IMR-90 (cell line): ENCODE data around the gene YBX2. TPM values are rescaled to one million over a fixed set of nuclear protein-coding genes. Genes with fewer than 3 reads are reported as not detected.

Experiments
- ATAC-seq: fragments of 200-7000 bp; cut with Tn5 transposase; 2 replicates; pipeline ENCODE4 v1.9.1; 2020; ENCODE audit warnings: low read depth, mild to moderate bottlenecking, moderate library complexity
- BruUV-seq: library from RNA; stranded (reverse); fragments of 400-500 nt; replicated peaks from 2 replicates; lab custom pipeline; 2021; lab: Mats Ljungman, UMichigan
- CTCF ChIA-PET: fragments of 300-600 bp; formaldehyde crosslinking; extraction: SDS; loops from one replicate; lab custom pipeline; 2021; ENCODE audit warnings: antibody characterized with exemption; lab: Yijun Ruan, JAX
- POLR2A ChIA-PET: fragments of 300-600 bp; sonication (Branson Sonifier 250); formaldehyde crosslinking; loops from one replicate; lab custom pipeline; 2022; ENCODE audit warnings: antibody characterized with exemption; ENCODE audit not compliant: unreplicated experiment; lab: Charles Lee
- DNase-seq: peaks from one replicate; pipeline ENCODE4 v3.0.0; 2013
- H2AFZ ChIP-seq: replicated peaks from 2 replicates; pipeline ENCODE3; 2013; ENCODE audit warnings: low read length, mild to moderate bottlenecking; ENCODE audit not compliant: poor library complexity
- H2AK5ac ChIP-seq: 2 replicates; pipeline ENCODE4 v1.6.1; 2013; ENCODE audit warnings: low read depth, low read length, inconsistent platforms
- H2AK9ac ChIP-seq: replicated peaks from 2 replicates; pipeline ENCODE3; 2013; ENCODE audit warnings: mild to moderate bottlenecking, low read depth, low read length, moderate library complexity; ENCODE audit not compliant: poor library complexity
- H2BK120ac ChIP-seq: 2 replicates; pipeline ENCODE4 v1.6.1; 2013; ENCODE audit warnings: low read depth, low read length, inconsistent platforms
- H2BK15ac ChIP-seq: 3 replicates; pipeline ENCODE4 v1.6.1; 2013; ENCODE audit warnings: low read depth, low read length, inconsistent platforms
- H2BK20ac ChIP-seq: 2 replicates; pipeline ENCODE4 v1.6.1; 2013; ENCODE audit warnings: low read depth, mild to moderate bottlenecking, inconsistent platforms, low read length, moderate library complexity
- H2BK5ac ChIP-seq: 2 replicates; pipeline ENCODE4 v1.6.1; 2013; ENCODE audit warnings: mild to moderate bottlenecking, low read depth, low read length, inconsistent platforms; ENCODE audit not compliant: poor library complexity, severe bottlenecking
- H3K14ac ChIP-seq: replicated peaks from 2 replicates; pipeline ENCODE4 v1.6.1; 2013; ENCODE audit warnings: low read depth, low read length, inconsistent platforms
- H3K18ac ChIP-seq: 2 replicates; pipeline ENCODE4 v1.6.1; 2013; ENCODE audit warnings: low read depth, low read length, control low read depth
- H3K23ac ChIP-seq: 2 replicates; pipeline ENCODE4 v1.6.1; 2013; ENCODE audit warnings: low read depth, low read length, inconsistent platforms
- H3K27ac ChIP-seq: 2 replicates; pipeline ENCODE4 v1.5.1; 2013; ENCODE audit warnings: mild to moderate bottlenecking, control low read depth, low read length; ENCODE audit not compliant: insufficient read depth
- H3K27me3 ChIP-seq: 2 replicates; pipeline ENCODE4 v1.6.1; 2013; ENCODE audit warnings: low read length; ENCODE audit not compliant: control insufficient read depth, insufficient read depth
- H3K36me3 ChIP-seq: 2 replicates; pipeline ENCODE4 v1.6.1; 2013; ENCODE audit warnings: low read length, mixed read lengths; ENCODE audit not compliant: control insufficient read depth, insufficient read depth
- H3K4ac ChIP-seq: 2 replicates; pipeline ENCODE4 v1.6.1; 2013; ENCODE audit warnings: low read depth, low read length, inconsistent platforms
- H3K4me1 ChIP-seq: 2 replicates; pipeline ENCODE4 v1.6.1; 2013; ENCODE audit warnings: low read length, mixed read lengths; ENCODE audit not compliant: control insufficient read depth, insufficient read depth
- H3K4me2 ChIP-seq: 2 replicates; pipeline ENCODE4 v1.6.1; 2013; ENCODE audit warnings: low read depth, mild to moderate bottlenecking, control low read depth, low read length, moderate library complexity
- H3K4me3 ChIP-seq: 2 replicates; pipeline ENCODE4 v1.5.1; 2013; ENCODE audit warnings: low read depth, mild to moderate bottlenecking, control low read depth, low read length, moderate library complexity; ENCODE audit not compliant: insufficient read depth
- H3K56ac ChIP-seq: 2 replicates; pipeline ENCODE4 v1.6.1; 2013; ENCODE audit warnings: low read length, inconsistent platforms; ENCODE audit not compliant: insufficient read depth; ENCODE audit errors: extremely low read depth
- H3K79me1 ChIP-seq, 2 experiments: 2 replicates each; pipeline ENCODE4 v1.6.1; 2013; ENCODE audit warnings: low read length in 2 of 2, inconsistent platforms in 1 of 2, low read depth in 1 of 2
- H3K9ac ChIP-seq: 2 replicates; pipeline ENCODE4 v1.6.1; 2013; ENCODE audit warnings: low read depth, low read length, control low read depth
- H3K9me1 ChIP-seq: 2 replicates; pipeline ENCODE4 v1.6.1; 2013; ENCODE audit warnings: low read length, inconsistent platforms; ENCODE audit not compliant: insufficient read depth
- H3K9me3 ChIP-seq: 2 replicates; pipeline ENCODE4 v1.6.1; 2013; ENCODE audit warnings: low read length; ENCODE audit not compliant: control insufficient read depth, insufficient read depth
- H4K20me1 ChIP-seq: 2 replicates; pipeline ENCODE4 v1.6.1; 2013; ENCODE audit warnings: low read length, inconsistent platforms; ENCODE audit not compliant: insufficient read depth
- H4K5ac ChIP-seq: 2 replicates; pipeline ENCODE4 v1.6.1; 2013; ENCODE audit warnings: mild to moderate bottlenecking, low read depth, low read length, control low read depth
- H4K8ac ChIP-seq, 2 experiments: 2 replicates each; pipeline ENCODE4 v1.6.1; 2013; ENCODE audit warnings: low read depth in 2 of 2, low read length in 2 of 2, control low read depth in 1 of 2, inconsistent platforms in 1 of 2
- H4K91ac ChIP-seq: 2 replicates; pipeline ENCODE4 v1.6.1; 2013; ENCODE audit warnings: low read depth, low read length, inconsistent platforms; ENCODE audit not compliant: insufficient read depth
- CHD1 ChIP-seq: IDR thresholded peaks from 2 replicates; pipeline ENCODE4 v1.6.1; 2012; ENCODE audit warnings: low read depth, low read length, improper control_type of control experiment
- NFE2L2 ChIP-seq: fragments of 150-350 bp; IDR thresholded peaks from 2 replicates; pipeline ENCODE4 v1.6.1; 2016; ENCODE audit warnings: low read depth, mild to moderate bottlenecking, low read length
- WGBS, 2 experiments: methylation state at CpG; one replicate each; pipeline versions ENCODE4 v1.1.5 to v1.1.7; 2013; ENCODE audit warnings: missing lambda C conversion rate in 2 of 2; ENCODE audit not compliant: insufficient read length in 1 of 2; ENCODE audit errors: extremely low coverage in 2 of 2; 5-methylcytosine and 5-hydroxymethylcytosine counted together
- dilution Hi-C: fragments of 300-500 bp; cut with HindIII; formaldehyde crosslinking; loops from one replicate; pipeline ENCODE4 v1.14.3; 2018; ENCODE audit warnings: low sequenced_read_pairs; ENCODE audit not compliant: unreplicated experiment
- in situ Hi-C: fragments of 300-500 bp; cut with MboI; formaldehyde crosslinking; loops from 3 replicates; pipeline ENCODE4 v1.14.3; 2019; ENCODE audit warnings: low sequenced_read_pairs, inconsistent platforms, mixed read lengths
- intact Hi-C: fragments of 100-400 bp; cut with micrococcal nuclease; formaldehyde crosslinking; loops from 2 replicates; pipeline ENCODE4 v1.10.0; 2022
- polyA plus RNA-seq, 3 experiments: library from polyadenylated mRNA; depleted of rRNA; stranded (reverse); fragments of >200 nt; gene quantifications; 2 replicates each; pipeline ENCODE4 v1.2.3, GENCODE V29; 2012; ENCODE audit warnings: low replicate concordance in 1 of 3
- total RNA-seq: library from RNA; depleted of rRNA; stranded (reverse); fragments of >200 nt; gene quantifications from 2 replicates; pipeline ENCODE4 v1.2.3, GENCODE V29; 2012
- TF ChIP-seq, protein P1 (sequence below): fragments of 150-350 bp; IDR thresholded peaks from 2 replicates; pipeline ENCODE4 v1.6.1; 2016; ENCODE audit warnings: low read depth, mild to moderate bottlenecking, low read length, moderate library complexity, borderline replicate concordance

YBX2 gene
- total and polyA plus RNA-seq, 2 of the 4 experiments (the other 2 are of a cell fraction) = 0.17 TPM; not detected in 1

DNA sequence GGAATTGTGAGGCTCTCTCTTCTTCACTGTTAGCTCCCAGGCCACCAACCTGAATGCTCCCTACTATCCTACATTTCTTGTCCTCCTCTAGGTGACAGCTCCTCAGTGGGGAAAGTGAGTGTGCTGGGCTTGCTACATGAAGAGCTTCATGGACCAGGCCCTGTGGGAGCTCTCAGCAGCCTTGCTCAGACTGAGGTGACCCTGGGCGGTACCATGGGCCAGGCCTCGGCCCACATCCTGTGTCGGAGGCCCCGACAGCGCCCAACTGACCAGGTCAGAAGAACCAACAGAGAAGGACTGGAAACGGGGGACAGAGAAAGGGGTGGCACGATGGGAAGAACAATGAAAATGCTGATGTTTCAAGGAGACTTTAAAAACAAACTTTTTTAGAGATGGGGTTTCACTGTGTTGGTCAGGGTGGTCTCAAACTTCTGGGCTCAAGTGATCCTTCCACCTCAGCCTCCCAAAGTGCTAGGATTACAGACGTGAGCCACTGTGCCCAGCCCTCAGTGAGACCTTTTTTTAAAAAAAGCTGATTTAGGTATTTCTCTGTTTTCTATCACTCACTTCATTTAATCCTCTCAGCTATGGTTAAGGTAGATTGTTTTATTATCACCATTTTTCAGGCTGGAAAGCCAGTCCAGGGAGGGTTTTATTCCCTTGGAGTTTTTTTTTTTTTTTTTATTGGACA lies 37.5 kb downstream of the YBX2 start:
- H2AK9ac ChIP-seq = no peak overlapping the region
- H2BK20ac ChIP-seq = no peak overlapping the region
- DNase-seq (no peak), ATAC-seq (no peak)
- H3K27ac ChIP-seq = no peak overlapping the region
- H3K9ac ChIP-seq = no peak overlapping the region
- POLR2A ChIA-PET = no interaction called here
- H3K4me3 ChIP-seq = no peak overlapping the region
- H2BK120ac ChIP-seq = no peak overlapping the region
- no peak overlapping the region for H2BK5ac ChIP-seq
- no peaks in the 10 kb centered on the region for H3K9me3 ChIP-seq
- H3K9me1 ChIP-seq = no peaks in the 10 kb centered on the region; the same call in 1 of the 2 replicates
- H4K8ac ChIP-seq = no peak overlapping the region
- H3K56ac ChIP-seq = no peak overlapping the region
- peaks cover 7 to 26% of the 10 kb centered on the region in 2 experiments; a peak in 3 of 4 replicates for H3K79me1 ChIP-seq
- no peak overlapping the region for H2AFZ ChIP-seq
- peaks cover 4% of the 10 kb centered on the region for H3K4me1 ChIP-seq
- H3K36me3 ChIP-seq = peaks cover 32% of the 10 kb centered on the region
- H2AK5ac ChIP-seq = no peak overlapping the region
- H4K20me1 ChIP-seq = no peaks in the 10 kb centered on the region
- intact Hi-C loops = no loop called here
- H3K14ac ChIP-seq = no peak overlapping the region
- H2BK15ac ChIP-seq = no peak overlapping the region
- no peak overlapping the region for H4K91ac ChIP-seq
- WGBS, 2 experiments = 95% methylated on average over 6 of the region's 8 CpGs; no CpG with 5 or more reads in 1 of the 2 experiments
- no peak overlapping the region for H3K23ac ChIP-seq
- BruUV-seq = no TSS peak
- H3K18ac ChIP-seq = no peak overlapping the region
- H3K27me3 ChIP-seq = peaks cover 8% of the 10 kb centered on the region; the same call in 1 of the 2 replicates
- H3K4me2 ChIP-seq = no peak overlapping the region
- in situ Hi-C loops = no loop called here
- no peak overlapping the region for H4K5ac ChIP-seq
- dilution Hi-C loops = no loop called here
- CTCF ChIA-PET = interaction anchor here (0.6 kb wide), 1 partner anchor 18 kb away, joined by 5 read pairs; no protein-coding TSS in a partner anchor
- H3K4ac ChIP-seq = no peak overlapping the region
- TF ChIP-seq NFE2L2 (no peak), CHD1 (no peak)
- TF ChIP-seq, protein P1, sequence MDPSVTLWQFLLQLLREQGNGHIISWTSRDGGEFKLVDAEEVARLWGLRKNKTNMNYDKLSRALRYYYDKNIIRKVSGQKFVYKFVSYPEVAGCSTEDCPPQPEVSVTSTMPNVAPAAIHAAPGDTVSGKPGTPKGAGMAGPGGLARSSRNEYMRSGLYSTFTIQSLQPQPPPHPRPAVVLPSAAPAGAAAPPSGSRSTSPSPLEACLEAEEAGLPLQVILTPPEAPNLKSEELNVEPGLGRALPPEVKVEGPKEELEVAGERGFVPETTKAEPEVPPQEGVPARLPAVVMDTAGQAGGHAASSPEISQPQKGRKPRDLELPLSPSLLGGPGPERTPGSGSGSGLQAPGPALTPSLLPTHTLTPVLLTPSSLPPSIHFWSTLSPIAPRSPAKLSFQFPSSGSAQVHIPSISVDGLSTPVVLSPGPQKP = no peak
